NCI-H460 (cell line): ENCODE results near the gene CES3. TPM values are rescaled to one million over a fixed set of nuclear protein-coding genes. Genes with fewer than 3 reads are reported as not detected.

Experiments
- DNase-seq: peaks from one replicate; pipeline ENCODE4 v3.0.0-alpha.2; 2016; ENCODE audit warnings: low read depth; ENCODE audit errors: extremely low read depth
- total RNA-seq: library from RNA; depleted of rRNA; stranded (reverse); fragments of >200 nt; shearing (Covaris generic); gene quantifications from 2 replicates; pipeline ENCODE4 v1.2.3, GENCODE V29; 2014

CES3 gene
- total RNA-seq, 1 experiment from 2014 or later: 0.42 TPM

DNA sequence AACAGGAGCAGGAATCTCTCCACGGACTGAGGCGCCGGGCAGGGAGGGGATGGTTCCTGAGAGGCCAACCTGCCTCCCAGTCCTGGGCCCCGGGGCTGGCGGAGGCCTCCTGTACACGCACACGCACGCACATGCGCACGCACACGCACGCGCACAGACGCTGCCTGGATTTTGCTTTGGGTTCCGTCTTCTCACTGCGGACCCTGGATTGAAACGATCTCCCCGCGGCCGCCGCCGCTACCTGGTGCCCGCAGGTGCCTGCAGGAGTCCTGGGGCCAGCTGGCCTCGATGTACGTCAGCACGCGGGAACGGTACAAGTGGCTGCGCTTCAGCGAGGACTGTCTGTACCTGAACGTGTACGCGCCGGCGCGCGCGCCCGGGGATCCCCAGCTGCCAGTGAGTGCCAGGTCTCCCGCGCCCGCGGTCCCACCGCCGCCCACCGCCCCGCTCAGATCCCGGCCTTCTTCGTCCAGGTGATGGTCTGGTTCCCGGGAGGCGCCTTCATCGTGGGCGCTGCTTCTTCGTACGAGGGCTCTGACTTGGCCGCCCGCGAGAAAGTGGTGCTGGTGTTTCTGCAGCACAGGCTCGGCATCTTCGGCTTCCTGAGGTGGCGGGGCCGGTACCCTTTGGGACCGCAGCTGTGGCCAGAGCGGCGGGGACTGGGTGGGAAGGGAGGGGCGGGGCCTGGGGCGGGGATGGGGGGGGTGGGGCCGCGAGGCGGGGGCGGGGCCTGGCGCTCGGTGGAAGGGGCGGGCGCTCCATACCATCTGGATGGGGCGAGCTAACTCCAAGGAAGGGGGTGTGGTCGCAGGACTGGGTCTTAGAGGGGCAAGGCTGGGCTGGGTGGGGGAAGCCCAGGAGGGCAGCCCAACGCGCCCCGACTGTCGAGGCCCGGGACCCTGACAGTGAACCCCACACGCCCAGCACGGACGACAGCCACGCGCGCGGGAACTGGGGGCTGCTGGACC lies 39.6 kb downstream of the CES3 start:
- no peak for DNase-seq

GRCh38 chr16:67001726-67002125 lies 40.7 kb downstream of the CES3 start:
- no peak for DNase-seq

DNA sequence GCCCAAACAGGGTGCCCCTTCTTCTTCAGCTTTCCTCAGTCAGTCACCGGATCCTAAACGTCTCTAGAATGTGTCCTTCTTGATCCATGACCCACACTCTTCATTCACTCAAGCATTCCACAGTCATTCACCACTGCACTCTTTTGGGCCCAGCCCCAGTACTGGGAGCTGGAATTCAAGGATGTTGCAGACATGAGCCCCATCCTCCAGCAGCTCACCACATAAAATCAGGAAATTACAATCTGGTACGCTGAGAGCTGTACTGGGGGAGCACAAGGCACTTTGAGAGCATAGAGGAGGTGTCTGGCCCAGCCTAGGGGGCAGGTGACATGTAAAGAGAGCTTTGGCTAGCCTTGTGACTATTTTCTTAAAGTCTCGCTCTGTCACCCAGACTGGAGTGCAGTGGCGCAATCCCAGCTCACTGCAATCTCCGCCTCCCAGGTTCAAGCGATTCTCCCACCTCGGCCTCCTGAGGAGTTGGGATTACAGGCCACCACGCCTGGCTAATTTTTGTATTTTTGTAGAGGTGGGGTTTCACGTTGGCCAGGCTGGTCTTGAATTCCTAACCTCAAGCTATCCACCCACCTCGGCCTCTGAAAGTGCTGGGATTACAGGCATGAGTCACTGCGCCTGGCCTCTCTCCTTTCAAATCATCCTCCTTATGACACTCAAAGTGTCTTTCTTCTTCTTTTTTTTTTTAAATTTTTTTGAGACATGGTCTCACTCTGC lies 46.0 kb downstream of the CES3 start:
- no peak for DNase-seq

DNA sequence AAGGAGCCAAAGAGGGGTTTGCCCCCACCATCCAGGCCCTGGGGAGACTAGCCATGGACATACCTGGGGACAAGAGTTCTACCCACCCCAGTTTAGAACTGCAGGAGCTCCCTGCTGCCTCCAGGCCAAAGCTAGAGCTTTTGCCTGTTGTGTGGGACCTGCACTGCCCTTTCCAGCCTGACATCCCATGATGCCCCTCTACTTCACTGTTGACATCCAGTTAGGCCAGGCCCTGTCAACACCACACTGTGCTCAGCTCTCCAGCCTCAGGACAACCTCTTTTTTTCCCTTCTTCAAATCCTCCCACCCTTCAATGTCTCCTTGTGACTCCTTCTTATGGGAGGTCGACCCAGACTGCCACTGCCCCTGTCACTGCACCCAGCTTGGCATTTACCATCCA lies 48.1 kb downstream of the CES3 start:
- DNase-seq: no peak

DNA sequence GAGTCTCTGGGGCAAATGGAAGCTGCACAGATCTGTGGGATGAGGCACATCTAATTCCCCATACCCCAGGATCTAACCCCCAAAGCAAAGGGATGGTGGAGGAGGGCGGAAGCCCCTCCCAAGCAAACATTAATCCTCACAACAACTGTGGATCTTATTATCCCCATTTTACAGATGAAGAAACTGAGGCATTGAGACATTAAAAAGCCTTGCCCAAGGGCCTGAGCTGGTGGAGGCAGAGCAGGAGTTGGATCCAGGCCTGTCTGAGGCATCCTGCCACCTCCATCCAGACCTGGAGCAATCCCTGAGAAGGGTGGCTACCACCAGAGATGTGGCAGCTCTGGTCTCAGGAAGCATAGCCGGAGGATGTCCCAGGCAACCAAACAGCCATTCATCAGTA lies 50.2 kb downstream of the CES3 start:
- DNase-seq: no peak

GRCh38 chr16:67013233-67013822 lies 52.3 kb downstream of the CES3 start:
- DNase-seq: no peak

GRCh38 chr16:67013823-67014633 lies 53.0 kb downstream of the CES3 start:
- peak; percentile 49 for DNase-seq

GRCh38 chr16:67014634-67015312 lies 53.7 kb downstream of the CES3 start:
- DNase-seq: no peak

DNA sequence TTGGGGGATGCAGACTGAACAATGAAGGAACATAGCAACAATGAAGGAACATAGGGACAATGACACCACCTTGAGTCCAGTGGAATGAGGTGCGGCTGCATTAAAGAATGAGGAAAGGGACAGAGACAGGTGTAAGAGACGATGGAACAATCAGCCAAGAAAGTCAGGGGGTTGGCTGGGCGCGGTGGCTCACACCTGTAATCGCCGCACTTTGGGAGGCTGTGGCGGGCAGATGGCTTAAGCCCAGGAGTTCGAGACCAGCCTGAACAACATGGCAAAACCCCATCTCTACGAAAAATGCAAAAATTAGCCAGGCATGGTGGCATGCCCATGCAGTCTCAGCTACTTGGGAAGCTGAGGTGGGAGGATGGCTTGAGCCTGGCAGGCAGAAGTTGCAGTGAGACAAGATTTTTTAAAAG lies 54.3 kb downstream of the CES3 start:
- no peak for DNase-seq

GRCh38 chr16:67016143-67016542 lies 55.1 kb downstream of the CES3 start:
- no peak for DNase-seq

DNA sequence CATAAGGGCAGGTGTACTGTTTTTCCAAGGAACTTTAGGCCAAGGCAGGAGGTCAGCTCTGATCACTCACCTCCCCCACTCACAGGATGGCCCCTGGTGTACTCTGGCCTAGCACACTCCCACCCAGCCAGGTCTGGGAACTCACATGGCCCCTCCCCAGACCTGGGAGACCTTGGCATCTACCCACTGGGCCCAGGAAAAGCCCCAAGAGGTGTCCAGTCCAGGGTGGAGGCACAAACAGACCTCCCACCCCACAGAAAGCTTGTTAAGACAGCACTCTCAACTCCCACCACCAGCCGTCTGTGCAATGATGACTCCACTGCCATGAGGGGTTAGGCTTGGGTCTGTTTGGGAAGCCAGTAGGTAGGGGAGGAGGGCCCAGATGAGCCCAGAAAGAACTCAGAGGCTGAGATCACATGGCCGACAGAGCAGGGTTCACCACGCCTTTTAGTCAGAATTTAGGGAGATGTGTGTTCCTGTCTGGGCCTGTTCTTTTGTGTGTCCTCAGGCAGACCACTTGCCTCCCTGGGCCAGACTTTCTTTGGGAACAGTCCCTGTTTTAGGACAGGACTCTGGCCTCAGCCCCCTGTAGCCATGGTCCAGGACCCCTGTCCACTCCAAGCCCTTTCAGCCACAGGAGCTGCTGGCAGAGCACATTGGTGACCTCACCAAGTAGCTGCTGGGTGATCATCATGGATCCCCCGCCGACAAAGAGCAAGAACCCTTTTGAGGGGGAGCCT lies 55.8 kb downstream of the CES3 start:
- DNase-seq: no peak

DNA sequence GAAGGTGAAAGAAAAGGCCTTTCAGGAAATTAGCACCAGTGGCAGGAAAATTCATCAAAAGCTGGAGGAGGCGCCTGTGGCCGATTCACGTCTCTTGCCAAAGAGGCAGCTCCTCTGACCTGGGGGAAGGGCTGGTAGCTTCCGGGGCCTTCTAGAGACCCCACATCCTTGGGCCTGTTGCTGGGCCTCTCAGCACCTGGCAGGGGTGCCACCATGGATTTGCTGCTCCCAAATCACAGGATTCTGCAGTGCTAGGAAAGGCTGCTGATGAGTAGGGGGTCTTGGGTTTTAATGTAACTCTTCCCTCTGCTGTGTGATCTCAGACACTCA lies 56.3 kb downstream of the CES3 start:
- DNase-seq: no peak

DNA sequence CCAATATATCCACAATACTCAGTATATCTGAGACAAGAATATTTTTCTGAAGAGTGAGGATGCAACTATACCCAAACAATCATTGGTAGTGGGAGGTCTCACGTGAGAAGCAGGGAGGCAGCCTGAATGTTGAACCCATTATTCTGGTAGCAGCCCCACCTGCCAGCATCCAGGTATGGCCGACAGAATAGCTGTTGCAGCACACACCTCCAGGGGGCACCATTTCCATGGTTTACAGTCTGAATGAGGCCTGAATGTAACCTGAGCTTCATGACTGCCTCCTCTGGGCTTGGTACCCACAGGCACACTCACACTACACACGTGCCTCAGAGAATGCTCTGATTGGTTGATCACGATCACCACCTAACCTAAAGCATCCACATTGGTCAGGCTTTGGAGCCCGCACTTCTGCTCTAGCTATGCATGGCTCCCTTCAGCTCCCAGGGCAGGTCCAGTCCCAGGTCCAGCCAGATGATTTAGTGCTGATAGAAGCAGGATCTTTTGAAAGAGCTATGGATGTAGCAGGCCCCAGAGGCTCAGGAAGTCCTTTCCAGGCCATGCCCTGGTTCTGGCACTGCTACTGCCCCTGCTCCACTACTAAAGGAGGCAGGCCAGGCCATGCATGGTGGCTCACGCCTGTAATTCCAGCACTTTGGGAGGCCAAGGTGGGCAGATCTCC lies 56.9 kb downstream of the CES3 start:
- peak; percentile 95 for DNase-seq

GRCh38 chr16:67019171-67019570 lies 58.1 kb downstream of the CES3 start:
- no peak for DNase-seq

- DNase-seq: no peak
These were observed 60.3 kb downstream of the CES3 start for GRCh38 chr16:67021321-67021720.

GRCh38 chr16:67022531-67023214 lies 61.6 kb downstream of the CES3 start:
- DNase-seq: no peak

- no peak for DNase-seq
These were observed 62.6 kb downstream of the CES3 start for GRCh38 chr16:67023689-67024088.
